GM23338 (cell line): ENCODE data around the gene RXRA. TPM values are rescaled to one million over a fixed set of nuclear protein-coding genes. Genes with fewer than 3 reads are reported as not detected.

Source experiments
- ATAC-seq: fragments of 200-7000 bp; cut with Tn5 transposase; 3 replicates; pipeline ENCODE4 v1.9.1; 2020
- DNase-seq: peaks from one replicate; pipeline ENCODE4 v3.0.0-alpha.2; 2015; ENCODE audit warnings: low spot score
- H2AFZ ChIP-seq: fragments of 200-600 bp; sonication (generic); 2 replicates; pipeline ENCODE4 v1.8.0; 2016; ENCODE audit warnings: antibody characterized with exemption, mild to moderate bottlenecking, moderate library complexity
- H3F3A ChIP-seq: fragments of 200-600 bp; sonication (generic); replicated peaks from 2 replicates; pipeline ENCODE4 v1.8.0; 2017; ENCODE audit warnings: antibody characterized with exemption, mixed run types, low read depth
- H3K27ac ChIP-seq: fragments of 200-600 bp; sonication (generic); 2 replicates; pipeline ENCODE4 v1.6.1; 2016; ENCODE audit warnings: low read depth
- H3K27me3 ChIP-seq: fragments of 200-600 bp; sonication (generic); 2 replicates; pipeline ENCODE4 v1.8.0; 2016; ENCODE audit warnings: mild to moderate bottlenecking, mixed run types, moderate library complexity; ENCODE audit not compliant: insufficient read depth
- H3K36me3 ChIP-seq: fragments of 200-600 bp; sonication (generic); 2 replicates; pipeline ENCODE4 v1.8.0; 2016; ENCODE audit warnings: mild to moderate bottlenecking; ENCODE audit not compliant: insufficient read depth
- H3K4me1 ChIP-seq: fragments of 200-600 bp; sonication (generic); 2 replicates; pipeline ENCODE4 v1.8.0; 2016; ENCODE audit warnings: mild to moderate bottlenecking, moderate library complexity; ENCODE audit not compliant: insufficient read depth
- H3K4me2 ChIP-seq: fragments of 200-600 bp; sonication (generic); 2 replicates; pipeline ENCODE4 v1.7.1; 2017; ENCODE audit warnings: mixed run types
- H3K4me3 ChIP-seq: fragments of 200-600 bp; sonication (generic); 2 replicates; pipeline ENCODE4 v1.6.1; 2016; ENCODE audit warnings: mixed run types
- H3K79me2 ChIP-seq: fragments of 200-600 bp; sonication (generic); replicated peaks from 2 replicates; pipeline ENCODE4 v1.8.0; 2017; ENCODE audit warnings: mild to moderate bottlenecking; ENCODE audit not compliant: insufficient read depth
- H3K9me2 ChIP-seq: fragments of 200-600 bp; sonication (generic); 2 replicates; pipeline ENCODE4 v1.8.0; 2017; ENCODE audit not compliant: insufficient read depth
- H4K20me1 ChIP-seq: fragments of 200-600 bp; sonication (generic); replicated peaks from 2 replicates; pipeline ENCODE4 v1.8.0; 2017; ENCODE audit warnings: mild to moderate bottlenecking; ENCODE audit not compliant: insufficient read depth
- H3K27ac Mint-ChIP-seq: 2 replicates; pipeline ENCODE4 v1.8.0; 2020; ENCODE audit warnings: inconsistent platforms, mild to moderate bottlenecking, moderate library complexity, mixed read lengths
- H3K27me3 Mint-ChIP-seq: 3 replicates; pipeline ENCODE4 v1.8.0; 2022; ENCODE audit warnings: low read depth, mild to moderate bottlenecking, moderate library complexity, mixed read lengths, inconsistent platforms; ENCODE audit not compliant: insufficient read depth, poor library complexity
- H3K36me3 Mint-ChIP-seq: 3 replicates; pipeline ENCODE4 v1.8.0; 2021; ENCODE audit warnings: low read depth, mild to moderate bottlenecking, inconsistent platforms, moderate library complexity, mixed read lengths
- H3K4me1 Mint-ChIP-seq: 3 replicates; pipeline ENCODE4 v1.8.0; 2020; ENCODE audit warnings: mild to moderate bottlenecking, inconsistent platforms, mixed read lengths
- H3K4me3 Mint-ChIP-seq: 3 replicates; pipeline ENCODE4 v1.8.0; 2021; ENCODE audit warnings: moderate library complexity, mild to moderate bottlenecking, inconsistent platforms, mixed read lengths
- H3K9me3 Mint-ChIP-seq: 3 replicates; pipeline ENCODE4 v1.8.0; 2020; ENCODE audit warnings: moderate library complexity, mild to moderate bottlenecking, inconsistent platforms, mixed read lengths
- CREB1 ChIP-seq: fragments of 250-450 bp; sonication (Bioruptor Pico); IDR thresholded peaks from 2 replicates; pipeline ENCODE4 v1.5.0; 2020; ENCODE audit warnings: low read depth, mild to moderate bottlenecking, moderate library complexity
- CTCF ChIP-seq, 2 experiments: fragments of 200-600 bp in 1 of 2; sonication (generic) in 1 of 2; conservative IDR thresholded peaks; 2 replicates each; pipeline versions ENCODE4 v1.5.1 to v1.6.1; 2016 to 2017; ENCODE audit warnings: antibody characterized with exemption in 2 of 2, low read depth in 2 of 2, mild to moderate bottlenecking in 2 of 2, moderate library complexity in 1 of 2
- ETS1 ChIP-seq: IDR thresholded peaks from 2 replicates; pipeline ENCODE4 v1.6.1; 2016; ENCODE audit warnings: antibody characterized with exemption
- EZH2 ChIP-seq: fragments of 200-600 bp; sonication (generic); IDR thresholded peaks from one replicate; pipeline ENCODE4 v1.8.0; 2017; ENCODE audit warnings: antibody characterized with exemption, mild to moderate bottlenecking, low read depth; ENCODE audit not compliant: unreplicated experiment
- EZH2phosphoT487 ChIP-seq: fragments of 200-600 bp; sonication (generic); IDR thresholded peaks from one replicate; pipeline ENCODE4 v1.8.1; 2018; ENCODE audit warnings: antibody characterized with exemption; ENCODE audit not compliant: unreplicated experiment
- ZNF114 ChIP-seq: fragments of 250-450 bp; sonication (Bioruptor Pico); IDR thresholded peaks from 2 replicates; pipeline ENCODE4 v1.5.0; 2020; ENCODE audit warnings: mild to moderate bottlenecking, moderate library complexity
- ZNF462 ChIP-seq: fragments of 250-450 bp; sonication (Bioruptor Pico); IDR thresholded peaks from 2 replicates; pipeline ENCODE4 v1.5.0; 2020; ENCODE audit warnings: mild to moderate bottlenecking, moderate library complexity
- polyA plus RNA-seq: library from polyadenylated mRNA; unstranded; fragments of >200 nt; fragmentation: Nextera tagmentation; extraction: Ambion mirVana; gene quantifications from 2 replicates; pipeline ENCODE4 v1.2.1, GENCODE V29; 2016
- total RNA-seq: library from RNA; depleted of rRNA; stranded (reverse); fragments of >200 nt; shearing (Covaris generic); gene quantifications from 2 replicates; pipeline ENCODE4 v1.2.3, GENCODE V29; 2014
- TF ChIP-seq, protein P1 (sequence below): IDR thresholded peaks from one replicate; pipeline ENCODE4 v1.6.1; 2018; ENCODE audit warnings: antibody characterized with exemption; ENCODE audit not compliant: unreplicated experiment

Gene RXRA
- total and polyA plus RNA-seq, 2 experiments from 2014 or later: 4.9 to 17.9 TPM

- TF ChIP-seq ETS1 (no peak), EZH2phosphoT487 (no peak), CTCF (conservative IDR thresholded peaks at IDR 0.05; ENCODE audit: low read depth in 2 of 2) (no peak)
- TF ChIP-seq, protein P1, sequence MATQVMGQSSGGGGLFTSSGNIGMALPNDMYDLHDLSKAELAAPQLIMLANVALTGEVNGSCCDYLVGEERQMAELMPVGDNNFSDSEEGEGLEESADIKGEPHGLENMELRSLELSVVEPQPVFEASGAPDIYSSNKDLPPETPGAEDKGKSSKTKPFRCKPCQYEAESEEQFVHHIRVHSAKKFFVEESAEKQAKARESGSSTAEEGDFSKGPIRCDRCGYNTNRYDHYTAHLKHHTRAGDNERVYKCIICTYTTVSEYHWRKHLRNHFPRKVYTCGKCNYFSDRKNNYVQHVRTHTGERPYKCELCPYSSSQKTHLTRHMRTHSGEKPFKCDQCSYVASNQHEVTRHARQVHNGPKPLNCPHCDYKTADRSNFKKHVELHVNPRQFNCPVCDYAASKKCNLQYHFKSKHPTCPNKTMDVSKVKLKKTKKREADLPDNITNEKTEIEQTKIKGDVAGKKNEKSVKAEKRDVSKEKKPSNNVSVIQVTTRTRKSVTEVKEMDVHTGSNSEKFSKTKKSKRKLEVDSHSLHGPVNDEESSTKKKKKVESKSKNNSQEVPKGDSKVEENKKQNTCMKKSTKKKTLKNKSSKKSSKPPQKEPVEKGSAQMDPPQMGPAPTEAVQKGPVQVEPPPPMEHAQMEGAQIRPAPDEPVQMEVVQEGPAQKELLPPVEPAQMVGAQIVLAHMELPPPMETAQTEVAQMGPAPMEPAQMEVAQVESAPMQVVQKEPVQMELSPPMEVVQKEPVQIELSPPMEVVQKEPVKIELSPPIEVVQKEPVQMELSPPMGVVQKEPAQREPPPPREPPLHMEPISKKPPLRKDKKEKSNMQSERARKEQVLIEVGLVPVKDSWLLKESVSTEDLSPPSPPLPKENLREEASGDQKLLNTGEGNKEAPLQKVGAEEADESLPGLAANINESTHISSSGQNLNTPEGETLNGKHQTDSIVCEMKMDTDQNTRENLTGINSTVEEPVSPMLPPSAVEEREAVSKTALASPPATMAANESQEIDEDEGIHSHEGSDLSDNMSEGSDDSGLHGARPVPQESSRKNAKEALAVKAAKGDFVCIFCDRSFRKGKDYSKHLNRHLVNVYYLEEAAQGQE: no peak
Measured at GRCh38 chr9:134388289-134388808, 62.1 kb downstream of the RXRA start (continued).

GRCh38 chr9:134388976-134389375 lies 62.7 kb downstream of the RXRA start:
- Histone ChIP-seq H3K36me3 (no peaks in the 10 kb centered on the region), H3K4me2 (no peak overlapping the region), H2AFZ (no peak overlapping the region), H3K27me3 (no peaks in the 10 kb centered on the region), H3K4me1 (no peaks in the 10 kb centered on the region), H4K20me1 (peaks cover 6% of the 10 kb centered on the region; the same call in 1 of the 2 replicates), H3K4me3 (no peak overlapping the region), H3K79me2 (peaks cover 43% of the 10 kb centered on the region), H3K27ac (no peak overlapping the region), H3K9me2 (no peaks in the 10 kb centered on the region), H3F3A (no peaks in the 10 kb centered on the region)
- H3K4me1 Mint-ChIP-seq: no peaks in the 10 kb centered on the region
- H3K27ac Mint-ChIP-seq: no peak overlapping the region
- no peak for ATAC-seq
- no peaks in the 10 kb centered on the region for H3K36me3 Mint-ChIP-seq
- DNase-seq: no peak
- no peak overlapping the region for H3K4me3 Mint-ChIP-seq
- H3K9me3 Mint-ChIP-seq: peaks cover 2% of the 10 kb centered on the region; the same call in 1 of the 3 replicates
- peaks cover 3% of the 10 kb centered on the region for H3K27me3 Mint-ChIP-seq
- TF ChIP-seq EZH2phosphoT487 (no peak), ZNF462 (no peak), CREB1 (no peak), ZNF114 (CRISPR knock-in tag) (no peak), EZH2 (no peak)
